A549 (cell line): Measurements from ENCODE around the gene POC1A.

ENCODE experiments used
- CHD4 ChIP-seq: fragments of 200-600 bp; sonication (generic); IDR thresholded peaks from 2 replicates; pipeline ENCODE4 v1.6.1; 2016; ENCODE audit warnings: antibody characterized with exemption, mild to moderate bottlenecking, borderline replicate concordance
- CTCF ChIP-seq: fragments of >200 bp; sonication (Bioruptor Twin); formaldehyde crosslinking; IDR thresholded peaks from 3 replicates; pipeline ENCODE4 v1.5.1; 2016
- ESRRA ChIP-seq: fragments of 150-350 bp; IDR thresholded peaks from 2 replicates; pipeline ENCODE4 v1.6.1; 2014; ENCODE audit warnings: mild to moderate bottlenecking, low read length, borderline replicate concordance
- GATA3 ChIP-seq: IDR thresholded peaks from 2 replicates; pipeline ENCODE4 v1.6.1; 2012; ENCODE audit warnings: borderline replicate concordance
- MAFK ChIP-seq: fragments of 450-650 bp; IDR thresholded peaks from 2 replicates; pipeline ENCODE4 v1.6.1; 2014; ENCODE audit not compliant: partially characterized antibody
- MAX ChIP-seq: IDR thresholded peaks from 2 replicates; pipeline ENCODE4 v1.6.1; 2012
- POLR2A ChIP-seq: IDR thresholded peaks from 2 replicates; pipeline ENCODE4 v1.6.1; 2012; ENCODE audit warnings: mild to moderate bottlenecking, low read length
- POLR2AphosphoS2 ChIP-seq: conservative IDR thresholded peaks from 2 replicates; pipeline ENCODE4 v1.6.1; 2012; ENCODE audit warnings: low read length, improper control_type of control experiment, inconsistent platforms
- REST ChIP-seq: fragments of 200-600 bp; sonication (generic); IDR thresholded peaks from 2 replicates; pipeline ENCODE4 v1.6.1; 2016; ENCODE audit warnings: antibody characterized with exemption, mild to moderate bottlenecking, moderate library complexity
- SMC3 ChIP-seq: fragments of >200 bp; sonication (Bioruptor Twin); formaldehyde crosslinking; IDR thresholded peaks from 3 replicates; pipeline ENCODE4 v1.6.1; 2018; ENCODE audit warnings: inconsistent platforms
- SREBF2 ChIP-seq: fragments of 450-650 bp; IDR thresholded peaks from 2 replicates; pipeline ENCODE4 v1.6.1; 2014; ENCODE audit warnings: mild to moderate bottlenecking, moderate library complexity
- USF2 ChIP-seq: fragments of 450-650 bp; IDR thresholded peaks from 2 replicates; pipeline ENCODE4 v1.6.1; 2014; ENCODE audit warnings: antibody characterized with exemption
- ZC3H11A ChIP-seq: fragments of 450-650 bp; IDR thresholded peaks from 2 replicates; pipeline ENCODE4 v1.6.1; 2014; ENCODE audit warnings: antibody characterized with exemption, mild to moderate bottlenecking

GRCh38 chr3:52064561-52064960, 89.7 kb downstream of the POC1A start:
- TF ChIP-seq POLR2A (no peak), CHD4 (no peak), POLR2AphosphoS2 (no peak), CTCF (no peak), MAX (no peak), ESRRA (no peak), ZC3H11A (no peak), USF2 (no peak), SREBF2 (no peak), SMC3 (no peak), REST (no peak), GATA3 (no peak), MAFK (no peak)
